Ascending aorta (tissue), 2 donors: ENCODE measurements around the gene VIPR1. TPM values are rescaled to one million over a fixed set of nuclear protein-coding genes. Genes with fewer than 3 reads are reported as not detected.

Experiments
- DNase-seq, 2 donors: peaks; one replicate each; pipeline ENCODE4 v3.0.0-alpha.2; 2019; ENCODE audit warnings: low spot score in 2 of 2
- H3K27ac ChIP-seq, 2 donors: fragments of 200-600 bp; sonication (generic); one replicate each; pipeline ENCODE4 v1.5.1; 2016 to 2017; ENCODE audit warnings: mild to moderate bottlenecking in 1 of 2
- H3K27me3 ChIP-seq: fragments of 200-600 bp; sonication (generic); one replicate; pipeline ENCODE4 v1.5.1; 2017
- H3K36me3 ChIP-seq, 2 donors: fragments of 200-600 bp; sonication (generic); one replicate each; pipeline ENCODE4 v1.5.1; 2016
- H3K4me1 ChIP-seq, 2 donors: fragments of 200-600 bp; sonication (generic); one replicate each; pipeline ENCODE4 v1.5.1; 2016 to 2017; ENCODE audit warnings: mild to moderate bottlenecking in 1 of 2
- H3K4me3 ChIP-seq, 2 donors: fragments of 200-600 bp; sonication (generic); one replicate each; pipeline ENCODE4 v1.5.1; 2016 to 2017; ENCODE audit warnings: mild to moderate bottlenecking in 1 of 2
- H3K9me3 ChIP-seq, 2 donors: fragments of 200-600 bp; sonication (generic); one replicate each; pipeline ENCODE4 v1.5.1; 2016
- CTCF ChIP-seq, 3 experiments: fragments of 200-600 bp in 2 of 3; fragments of 450-650 bp in 1 of 3; sonication (generic) in 2 of 3; IDR thresholded peaks; one replicate each; pipeline ENCODE4 v1.5.1; 2016 to 2019; ENCODE audit warnings: antibody characterized with exemption in 3 of 3, mild to moderate bottlenecking in 1 of 3, moderate library complexity in 1 of 3
- intact Hi-C: fragments of 100-400 bp; cut with DNase I; formaldehyde crosslinking; loops from one replicate; pipeline ENCODE4 v1.15.1; 2023
- total RNA-seq: library from RNA; depleted of rRNA; stranded (reverse); fragments of >200 nt; gene quantifications from one replicate; pipeline ENCODE4 v1.1.0, GENCODE V29; 2016

VIPR1 gene
- total RNA-seq, 1 donor from 2014 or later = 3.5 TPM

GRCh38 chr3:42544492-42545283 lies 42.2 kb downstream of the VIPR1 start:
- Histone ChIP-seq H3K36me3 (peaks cover 0 to 4% of the 10 kb centered on the region in 2 donors), H3K27me3 (no peaks in the 10 kb centered on the region), H3K9me3 (no peaks in the 10 kb centered on the region), H3K4me1 (peaks cover 6 to 20% of the 10 kb centered on the region in 2 donors), H3K4me3 (no peak overlapping the region), H3K27ac (peak overlapping the region; percentile 64 to 78)
- peak in 2 of 3 experiments; percentile 11 to 38 for TF ChIP-seq CTCF (IDR thresholded peaks at IDR 0.05)
- intact Hi-C loops = loop anchor here (5.0 kb wide), 3 partner anchors 102 to 312 kb away; no protein-coding TSS in a partner anchor
- peak in 1 of 2 donors; percentile 25 for DNase-seq

GRCh38 chr3:42545284-42545900 lies 42.9 kb downstream of the VIPR1 start:
- DNase-seq = no peak
- peak overlapping the region; percentile 64 to 78 for H3K27ac ChIP-seq
- H3K36me3 ChIP-seq = peaks cover 0 to 4% of the 10 kb centered on the region in 2 donors
- intact Hi-C loops = loop anchor here (5.0 kb wide), 3 partner anchors 103 to 313 kb away; no protein-coding TSS in a partner anchor
- TF ChIP-seq CTCF (IDR thresholded peaks at IDR 0.05) = no peak
- H3K4me1 ChIP-seq = peaks cover 6 to 20% of the 10 kb centered on the region in 2 donors
- no peak overlapping the region for H3K4me3 ChIP-seq
- H3K9me3 ChIP-seq = no peaks in the 10 kb centered on the region
- H3K27me3 ChIP-seq = no peaks in the 10 kb centered on the region

- TF ChIP-seq CTCF (IDR thresholded peaks at IDR 0.05) = no peak
Measured at GRCh38 chr3:42546691-42547213, 44.3 kb downstream of the VIPR1 start.

GRCh38 chr3:42547401-42547945 lies 45.0 kb downstream of the VIPR1 start:
- no peaks in the 10 kb centered on the region for H3K27me3 ChIP-seq
- peaks cover 0 to 7% of the 10 kb centered on the region in 2 donors for H3K36me3 ChIP-seq
- intact Hi-C loops = loop anchor here (1.0 to 5.0 kb wide), 4 partner anchors 45 to 315 kb away; partner anchors contain the start of gene VIPR1
- H3K4me3 ChIP-seq = no peak overlapping the region
- no peak overlapping the region for H3K27ac ChIP-seq
- TF ChIP-seq CTCF (IDR thresholded peaks at IDR 0.05) = peak; percentile 76 to 97 (median 93)
- no peaks in the 10 kb centered on the region for H3K9me3 ChIP-seq
- H3K4me1 ChIP-seq = peaks cover 6 to 17% of the 10 kb centered on the region in 2 donors
- DNase-seq = peak in 1 of 2 donors; percentile 77

More at GRCh38 chr3:42546691-42547213, 44.3 kb downstream of the VIPR1 start:
- Histone ChIP-seq H3K4me3 (no peak overlapping the region), H3K4me1 (peaks cover 6 to 17% of the 10 kb centered on the region in 2 donors), H3K9me3 (no peaks in the 10 kb centered on the region), H3K36me3 (peaks cover 0 to 7% of the 10 kb centered on the region in 2 donors), H3K27me3 (no peaks in the 10 kb centered on the region), H3K27ac (no peak overlapping the region)
- intact Hi-C loops = loop anchor here (1.0 to 5.0 kb wide), 4 partner anchors 44 to 314 kb away; partner anchors contain the start of gene VIPR1
- DNase-seq = no peak

GRCh38 chr3:42549131-42549530 lies 46.7 kb downstream of the VIPR1 start:
- H3K27ac ChIP-seq = no peak overlapping the region
- TF ChIP-seq CTCF (IDR thresholded peaks at IDR 0.05) = no peak
- no peak overlapping the region for H3K4me3 ChIP-seq
- H3K36me3 ChIP-seq = peaks cover 13 to 20% of the 10 kb centered on the region in 2 donors
- DNase-seq = no peak
- H3K9me3 ChIP-seq = no peaks in the 10 kb centered on the region
- H3K4me1 ChIP-seq = peaks cover 6 to 15% of the 10 kb centered on the region in 2 donors
- H3K27me3 ChIP-seq = no peaks in the 10 kb centered on the region
- intact Hi-C loops = loop anchor here (5.0 kb wide), 3 partner anchors 107 to 317 kb away; no protein-coding TSS in a partner anchor
